Uterus (tissue), 4 donors: Measurements from ENCODE around the gene POPDC2. TPM values are rescaled to one million over a fixed set of nuclear protein-coding genes. Genes with fewer than 3 reads are reported as not detected.

Experiments
- DNase-seq, 2 donors: peaks; one replicate each; pipeline ENCODE4 v3.0.0-alpha.2; 2019 to 2020
- H3K27ac ChIP-seq, 2 donors: fragments of 200-600 bp; sonication (generic); 1 replicate in 1 of 2; 2 replicates in 1 of 2; pipeline ENCODE4 v1.5.1; 2016 to 2018
- H3K27me3 ChIP-seq, 2 donors: fragments of 200-600 bp; sonication (generic); one replicate each; pipeline ENCODE4 v1.5.1; 2018 to 2019; ENCODE audit warnings: control low read depth in 1 of 2
- H3K36me3 ChIP-seq, 2 donors: fragments of 200-600 bp; sonication (generic); one replicate each; pipeline ENCODE4 v1.5.1; 2019; ENCODE audit warnings: control low read depth in 1 of 2
- H3K4me1 ChIP-seq, 2 donors: fragments of 200-600 bp; sonication (generic); one replicate each; pipeline ENCODE4 v1.5.1; 2018 to 2019; ENCODE audit warnings: control low read depth in 1 of 2
- H3K4me3 ChIP-seq, 2 donors: fragments of 200-600 bp; sonication (generic); 1 replicate in 1 of 2; 2 replicates in 1 of 2; pipeline ENCODE4 v1.5.1; 2018 to 2019; ENCODE audit warnings: mild to moderate bottlenecking in 1 of 2
- H3K9me3 ChIP-seq, 2 donors: fragments of 200-600 bp; sonication (generic); one replicate each; pipeline ENCODE4 v1.5.1; 2019; ENCODE audit warnings: control low read depth in 1 of 2
- POLR2A ChIP-seq, 2 donors: fragments of 450-650 bp; IDR thresholded peaks; one replicate each; pipeline ENCODE4 v1.6.1; 2016; ENCODE audit warnings: antibody characterized with exemption in 2 of 2, mild to moderate bottlenecking in 1 of 2, moderate library complexity in 1 of 2
- intact Hi-C: fragments of 100-400 bp; cut with DNase I; formaldehyde crosslinking; loops from one replicate; pipeline ENCODE4 v1.15.1; 2023; ENCODE audit warnings: low total_unique reads
- total RNA-seq, 4 donors: library from RNA; depleted of rRNA in 3 of 4; stranded (reverse); fragments of >200 nt in 3 of 4; gene quantifications; one replicate each; pipeline versions ENCODE4 v1.1.0 to v1.2.4, GENCODE V29; 2014 to 2023
- TF ChIP-seq, protein P1 (sequence below), 4 experiments: fragments of 200-600 bp in 2 of 4; fragments of 450-650 bp in 2 of 4; sonication (generic) in 2 of 4; IDR thresholded peaks; one replicate each; pipeline ENCODE4 v1.5.1; 2016 to 2019; ENCODE audit warnings: antibody characterized with exemption in 4 of 4, mild to moderate bottlenecking in 2 of 4, moderate library complexity in 1 of 4
- donor health status: DM: yes; HTN: yes; CAD: no.

Gene POPDC2
- total RNA-seq, 4 donors from 2014 or later = 4.9 to 35.3 (median 7.9) TPM

DNA sequence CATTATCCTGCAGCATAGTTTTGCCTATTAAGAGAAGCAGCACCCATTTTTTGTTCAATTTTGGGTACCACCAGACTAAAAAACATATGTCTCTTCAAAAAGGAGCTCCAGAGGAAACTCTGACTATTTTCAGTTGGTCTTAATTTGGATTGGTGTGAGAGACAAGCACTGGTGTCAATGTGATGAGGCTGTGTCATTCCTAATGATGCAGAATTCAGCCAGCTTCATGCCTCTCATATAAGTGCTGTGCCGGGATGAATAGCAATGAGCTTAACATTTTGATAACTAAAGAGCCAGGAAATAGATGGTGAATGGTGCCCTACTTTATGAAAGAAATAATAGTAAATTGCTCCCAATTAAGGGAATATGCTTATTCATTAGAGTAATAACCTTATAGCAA is 15.9 kb downstream of the POPDC2 start:
- Histone ChIP-seq H3K4me3 (no peak overlapping the region), H3K36me3 (no peaks in the 10 kb centered on the region), H3K27ac (no peak overlapping the region), H3K27me3 (no peaks in the 10 kb centered on the region), H3K9me3 (no peaks in the 10 kb centered on the region), H3K4me1 (peaks cover 0 to 5% of the 10 kb centered on the region in 2 donors)
- TF ChIP-seq, protein P1, sequence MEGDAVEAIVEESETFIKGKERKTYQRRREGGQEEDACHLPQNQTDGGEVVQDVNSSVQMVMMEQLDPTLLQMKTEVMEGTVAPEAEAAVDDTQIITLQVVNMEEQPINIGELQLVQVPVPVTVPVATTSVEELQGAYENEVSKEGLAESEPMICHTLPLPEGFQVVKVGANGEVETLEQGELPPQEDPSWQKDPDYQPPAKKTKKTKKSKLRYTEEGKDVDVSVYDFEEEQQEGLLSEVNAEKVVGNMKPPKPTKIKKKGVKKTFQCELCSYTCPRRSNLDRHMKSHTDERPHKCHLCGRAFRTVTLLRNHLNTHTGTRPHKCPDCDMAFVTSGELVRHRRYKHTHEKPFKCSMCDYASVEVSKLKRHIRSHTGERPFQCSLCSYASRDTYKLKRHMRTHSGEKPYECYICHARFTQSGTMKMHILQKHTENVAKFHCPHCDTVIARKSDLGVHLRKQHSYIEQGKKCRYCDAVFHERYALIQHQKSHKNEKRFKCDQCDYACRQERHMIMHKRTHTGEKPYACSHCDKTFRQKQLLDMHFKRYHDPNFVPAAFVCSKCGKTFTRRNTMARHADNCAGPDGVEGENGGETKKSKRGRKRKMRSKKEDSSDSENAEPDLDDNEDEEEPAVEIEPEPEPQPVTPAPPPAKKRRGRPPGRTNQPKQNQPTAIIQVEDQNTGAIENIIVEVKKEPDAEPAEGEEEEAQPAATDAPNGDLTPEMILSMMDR (IDR thresholded peaks at IDR 0.05) = no peak
- intact Hi-C loops = no loop called here
- DNase-seq = no peak

DNA sequence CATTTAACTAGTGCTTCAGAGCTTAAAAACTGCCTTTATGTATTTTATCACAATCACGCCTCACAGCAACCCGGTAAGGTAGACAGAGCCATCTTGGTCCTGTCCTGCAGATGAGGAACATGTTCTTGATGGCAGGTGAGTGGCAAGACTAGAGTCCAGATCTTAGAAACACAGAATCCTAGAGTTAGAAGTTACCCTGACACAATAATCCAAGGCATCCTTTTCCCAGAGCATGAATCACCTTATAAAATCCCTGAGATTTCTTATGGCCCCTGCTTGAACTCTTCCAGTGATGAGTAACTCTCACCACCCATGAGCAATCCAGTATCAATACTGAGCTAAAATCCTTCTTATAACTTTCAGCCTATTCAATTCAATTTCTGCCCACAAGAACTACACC is 16.9 kb downstream of the POPDC2 start:
- no peak for DNase-seq
- TF ChIP-seq POLR2A (IDR thresholded peaks at IDR 0.05) = no peak
- TF ChIP-seq, protein P1 (IDR thresholded peaks at IDR 0.05) = no peak
- H3K9me3 ChIP-seq = no peaks in the 10 kb centered on the region
- H3K4me3 ChIP-seq = no peak overlapping the region
- H3K4me1 ChIP-seq = peaks cover 0 to 5% of the 10 kb centered on the region in 2 donors
- no peaks in the 10 kb centered on the region for H3K36me3 ChIP-seq
- peak overlapping the region in 1 of 2 donors; percentile 69 for H3K27ac ChIP-seq
- no peaks in the 10 kb centered on the region for H3K27me3 ChIP-seq
- intact Hi-C loops = no loop called here

DNA sequence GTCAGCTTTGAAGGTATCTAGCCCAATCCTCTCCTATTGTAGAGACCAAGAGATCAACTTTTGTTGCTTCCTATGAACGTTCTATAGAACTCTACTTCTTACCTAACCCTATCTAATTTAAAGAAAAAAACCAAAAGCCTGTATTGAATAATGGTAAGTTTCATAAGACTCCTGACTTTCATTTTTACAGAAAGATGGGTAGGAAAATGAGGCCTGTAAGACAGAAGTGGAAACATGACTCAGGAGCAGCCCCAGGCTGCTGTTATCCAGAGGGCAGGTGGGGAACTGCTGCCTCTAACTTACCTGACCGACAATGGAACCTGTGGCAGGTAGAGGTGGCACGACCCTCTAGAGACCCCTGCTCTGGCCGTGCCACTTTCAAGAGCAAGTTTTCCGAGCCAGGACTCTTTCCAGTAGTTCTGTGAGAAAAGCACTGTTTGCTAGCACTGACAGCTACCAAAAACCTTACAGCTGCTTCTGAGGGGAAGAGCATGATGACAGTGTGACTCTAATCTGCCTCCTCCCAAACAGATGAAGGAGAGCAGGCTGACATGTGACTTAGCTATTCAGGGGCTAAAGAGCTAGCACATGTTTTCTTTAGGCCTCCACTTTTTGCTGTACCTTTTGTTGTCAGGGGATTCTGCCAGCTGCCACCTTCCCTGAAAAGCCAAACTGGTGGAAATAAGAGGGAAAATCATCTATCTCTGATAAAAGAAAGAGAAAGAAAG is 17.5 kb downstream of the POPDC2 start:
- no peak overlapping the region for H3K4me3 ChIP-seq
- peaks cover 0 to 1% of the 10 kb centered on the region in 2 donors for H3K4me1 ChIP-seq
- H3K36me3 ChIP-seq = no peaks in the 10 kb centered on the region
- no peaks in the 10 kb centered on the region for H3K27me3 ChIP-seq
- TF ChIP-seq POLR2A (IDR thresholded peaks at IDR 0.05) = no peak
- TF ChIP-seq, protein P1 (IDR thresholded peaks at IDR 0.05) = no peak
- peak overlapping the region in 1 of 2 donors; percentile 69 for H3K27ac ChIP-seq
- H3K9me3 ChIP-seq = no peaks in the 10 kb centered on the region
- intact Hi-C loops = no loop called here
- DNase-seq = no peak

DNA sequence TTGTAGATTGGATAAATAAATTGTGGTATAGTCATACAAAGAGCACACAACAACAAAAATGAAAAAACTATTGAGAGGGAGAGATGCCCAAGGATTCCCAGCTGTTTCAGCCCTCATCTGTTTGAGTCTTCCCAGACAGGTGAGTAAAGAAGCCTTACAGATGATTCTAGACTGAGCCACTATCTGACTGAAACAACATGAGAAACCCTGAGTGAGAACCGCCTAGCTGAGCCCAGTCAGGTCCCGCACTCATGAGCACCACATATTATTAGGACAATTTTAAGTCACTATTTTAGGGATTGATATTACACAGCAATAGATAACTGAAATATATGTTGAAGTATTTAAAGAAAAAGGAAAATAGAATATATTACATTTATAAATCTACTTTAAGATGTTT is 19.0 kb downstream of the POPDC2 start:
- Histone ChIP-seq H3K4me1 (no peaks in the 10 kb centered on the region), H3K27me3 (no peaks in the 10 kb centered on the region), H3K36me3 (no peaks in the 10 kb centered on the region), H3K27ac (no peak overlapping the region), H3K4me3 (no peak overlapping the region), H3K9me3 (no peaks in the 10 kb centered on the region)
- TF ChIP-seq, protein P1 (IDR thresholded peaks at IDR 0.05) = no peak
- TF ChIP-seq POLR2A (IDR thresholded peaks at IDR 0.05) = no peak
- intact Hi-C loops = no loop called here
- no peak for DNase-seq

DNA sequence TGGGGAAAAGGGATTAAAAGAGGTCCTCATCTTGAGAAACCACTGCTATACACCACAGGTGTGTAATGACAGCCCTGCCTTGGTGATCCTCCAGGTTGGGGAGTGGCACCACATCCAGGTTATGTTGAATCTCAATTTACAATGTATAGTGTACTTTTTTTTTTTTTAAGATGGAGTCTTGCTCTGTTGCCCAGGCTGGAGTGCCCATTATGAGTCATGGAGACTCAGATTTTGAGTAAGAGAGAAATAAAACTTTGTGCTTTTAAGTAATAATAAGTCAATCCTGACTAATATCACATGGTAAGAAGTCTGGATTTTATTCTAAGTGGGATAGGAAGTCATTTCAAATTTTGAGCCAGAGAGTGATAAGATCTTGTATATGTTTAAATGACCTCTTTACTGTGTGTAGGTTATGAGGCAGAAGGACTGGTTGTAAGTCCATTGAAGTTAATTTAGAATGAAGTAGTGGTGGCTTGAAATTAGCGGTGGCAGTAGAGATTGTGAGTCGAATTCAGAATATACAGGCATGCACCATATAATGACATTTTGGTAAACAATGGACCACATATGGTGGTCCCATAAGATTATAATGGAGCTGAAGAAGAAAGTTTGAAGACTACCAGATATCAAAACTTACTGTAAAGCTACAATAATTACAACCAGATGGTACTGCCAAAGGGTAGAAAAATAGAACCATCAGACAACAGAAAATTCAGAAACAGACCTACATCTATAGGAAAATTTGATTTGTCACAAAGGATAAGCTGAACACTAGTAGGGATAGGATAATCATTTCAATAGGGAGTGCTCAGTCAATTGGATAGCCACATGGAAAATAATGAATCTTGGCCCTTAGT is 20.7 kb downstream of the POPDC2 start:
- Histone ChIP-seq H3K36me3 (no peaks in the 10 kb centered on the region), H3K4me1 (no peaks in the 10 kb centered on the region), H3K4me3 (no peak overlapping the region), H3K27ac (peak overlapping the region in 1 of 2 donors; percentile 89), H3K9me3 (no peaks in the 10 kb centered on the region), H3K27me3 (no peaks in the 10 kb centered on the region)
- DNase-seq = no peak
- TF ChIP-seq POLR2A (IDR thresholded peaks at IDR 0.05) = no peak
- TF ChIP-seq, protein P1 (IDR thresholded peaks at IDR 0.05) = no peak
- intact Hi-C loops = no loop called here
